K562 (cell line): ENCODE results near the gene DIPK1B. TPM values are rescaled to one million over a fixed set of nuclear protein-coding genes. Genes with fewer than 3 reads are reported as not detected.

ENCODE experiments used
- ATAC-seq: fragments of 200-7000 bp; cut with Tn5 transposase; 3 replicates; pipeline ENCODE4 v1.9.1; 2020; ENCODE audit warnings: moderate library complexity
- BruUV-seq: library from RNA; stranded (reverse); fragments of 400-500 nt; replicated peaks from 2 replicates; lab custom pipeline; 2021; lab: Mats Ljungman, UMichigan
- CTCF ChIA-PET: fragments of 300-600 bp; formaldehyde crosslinking; extraction: SDS; loops from one replicate; lab custom pipeline; 2021; ENCODE audit warnings: low intra/inter-chr PET ratio; lab: Yijun Ruan, JAX
- POLR2A ChIA-PET: fragments of 300-600, 350-650 bp; sonication (Branson Sonifier 250); formaldehyde crosslinking; extraction: SDS; loops from one replicate; lab custom pipeline; 2021; ENCODE audit warnings: antibody characterized with exemption, inconsistent platforms; lab: Yijun Ruan, JAX
- DNase-seq, 4 experiments: peaks; one replicate each; pipeline versions ENCODE4 v3.0.0 to v3.0.0-alpha.2; 2011 to 2018; ENCODE audit warnings: low spot score in 3 of 4, mixed read lengths in 3 of 4; ENCODE audit errors: extremely low read depth in 1 of 4
- FAIRE-seq: peaks from 2 replicates; lab custom pipeline; 2011; peaks lifted over from hg19 to GRCh38; lab: Jason Lieb, UNC
- H2AFZ ChIP-seq: 2 replicates; pipeline ENCODE4 v1.6.0; 2011; ENCODE audit warnings: low read depth, low read length, control low read depth, inconsistent platforms
- H3K27ac ChIP-seq: fragments of 200-600 bp; 3 replicates; pipeline ENCODE4 v1.8.0; 2011; ENCODE audit warnings: low read depth, mild to moderate bottlenecking, control low read depth, inconsistent platforms, low read length, moderate library complexity, mixed read lengths; ENCODE audit errors: extremely low read depth
- H3K27me3 ChIP-seq, 2 experiments: fragments of 300-600 bp in 1 of 2; 2 replicates in 1 of 2; 3 replicates in 1 of 2; pipeline versions ENCODE4 v1.6.0 to v1.8.0; 2011; ENCODE audit warnings: inconsistent platforms in 2 of 2, low read length in 2 of 2, mild to moderate bottlenecking in 1 of 2, mixed read lengths in 1 of 2, moderate library complexity in 1 of 2; ENCODE audit not compliant: control insufficient read depth in 2 of 2, insufficient read depth in 2 of 2
- H3K36me3 ChIP-seq: fragments of 300-600 bp; 3 replicates; pipeline ENCODE4 v1.8.0; 2011; ENCODE audit warnings: mild to moderate bottlenecking, low read length, inconsistent platforms; ENCODE audit not compliant: control insufficient read depth, insufficient read depth
- H3K4me1 ChIP-seq, 2 experiments: fragments of 200-600 bp in 1 of 2; replicated peaks in 1 of 2; 2 replicates in 1 of 2; 3 replicates in 1 of 2; pipeline versions ENCODE4 v1.5.1 to v1.8.0; 2011; ENCODE audit warnings: inconsistent platforms in 2 of 2, low read length in 2 of 2, mild to moderate bottlenecking in 1 of 2, mixed read lengths in 1 of 2, moderate library complexity in 1 of 2; ENCODE audit not compliant: control insufficient read depth in 2 of 2, insufficient read depth in 2 of 2
- H3K4me2 ChIP-seq: 2 replicates; pipeline ENCODE4 v1.6.1; 2011; ENCODE audit warnings: low read length, control low read depth, inconsistent platforms, mixed read lengths; ENCODE audit not compliant: insufficient read depth
- H3K4me3 ChIP-seq: fragments of 200-600 bp; sonication (generic), shearing (Covaris generic); 2 replicates; pipeline ENCODE4 v1.5.1; 2016; ENCODE audit warnings: control low read depth, inconsistent platforms
- H3K79me2 ChIP-seq: fragments of 200-600 bp; 3 replicates; pipeline ENCODE4 v1.8.0; 2011; ENCODE audit warnings: low read length, inconsistent platforms; ENCODE audit not compliant: control insufficient read depth, insufficient read depth
- H3K9ac ChIP-seq, 2 experiments: 2 replicates each; pipeline versions ENCODE4 v1.6.0 to v1.6.1; 2011; ENCODE audit warnings: low read depth in 2 of 2, low read length in 2 of 2, control low read depth in 1 of 2, inconsistent platforms in 1 of 2, mild to moderate bottlenecking in 1 of 2, mixed read lengths in 1 of 2; ENCODE audit not compliant: insufficient read depth in 1 of 2
- H3K9me1 ChIP-seq: one replicate; pipeline ENCODE4 v1.6.0; 2011; ENCODE audit warnings: inconsistent platforms, mild to moderate bottlenecking, low read length, moderate library complexity; ENCODE audit not compliant: control insufficient read depth, insufficient read depth
- H3K9me3 ChIP-seq: replicated peaks from 2 replicates; pipeline ENCODE4 v1.5.1; 2011; ENCODE audit warnings: low read depth, low read length, inconsistent platforms; ENCODE audit not compliant: control insufficient read depth, insufficient read depth
- H4K20me1 ChIP-seq: replicated peaks from 2 replicates; pipeline ENCODE4 v1.6.1; 2011; ENCODE audit warnings: low read length, inconsistent platforms, mixed read lengths; ENCODE audit not compliant: control insufficient read depth, insufficient read depth
- BDP1 ChIP-seq: IDR thresholded peaks from 3 replicates; pipeline ENCODE4 v1.6.1; 2011; ENCODE audit not compliant: insufficient read length, insufficient read depth
- WGBS: fragments of 100-300 bp; shearing (Covaris generic); methylation state at CpG from one replicate; pipeline ENCODE4 v1.1.6; 2016; ENCODE audit warnings: low coverage, mixed read lengths; ENCODE audit not compliant: insufficient coverage; ENCODE audit errors: missing lambda C conversion rate; 5-methylcytosine and 5-hydroxymethylcytosine counted together
- in situ Hi-C: fragments of 300-500 bp; cut with MboI; formaldehyde crosslinking; loops from 4 replicates; pipeline ENCODE4 v1.15.0; 2018; ENCODE audit warnings: inconsistent platforms, mixed read lengths
- intact Hi-C: fragments of 100-400 bp; cut with micrococcal nuclease; formaldehyde crosslinking; loops from 2 replicates; pipeline ENCODE4 v1.14.2; 2022
- polyA plus RNA-seq, 8 experiments: library from polyadenylated mRNA; depleted of rRNA in 4 of 8; stranded (reverse) in 5 of 8; unstranded in 3 of 8; fragments of >200 nt; fragmentation: Nextera tagmentation in 2 of 8; fragmentation: Illumina TruSeq in 1 of 8; extraction: Ambion mirVana in 2 of 8; extraction: Trizol in 1 of 8; gene quantifications; 2 replicates each; pipeline versions ENCODE4 v1.2.1 to v1.2.3, GENCODE V29; 2011 to 2014; ENCODE audit warnings: inconsistent platforms in 1 of 8, missing spikeins in 1 of 8
- total RNA-seq, 7 experiments: library from RNA; depleted of rRNA in 6 of 7; stranded (reverse); fragments of >200 nt in 6 of 7; fragmentation: Illumina TruSeq in 2 of 7; extraction: Trizol in 2 of 7; gene quantifications; 2 replicates each; pipeline versions ENCODE4 v1.2.1 to v1.2.3, GENCODE V29; 2011 to 2021; ENCODE audit warnings: low replicate concordance in 1 of 7
- TF ChIP-seq, protein P1 (sequence below), 2 experiments: fragments of 250-450 bp in 1 of 2; fragments of 450-650 bp in 1 of 2; sonication (Bioruptor Pico) in 1 of 2; IDR thresholded peaks; 2 replicates each; pipeline versions ENCODE4 v1.6.1 to v1.8.0; 2016 to 2021; ENCODE audit warnings: mild to moderate bottlenecking in 2 of 2, moderate library complexity in 2 of 2, missing compliant biosample characterization in 1 of 2, missing genetic modification characterization in 1 of 2

The DIPK1B gene
- total and polyA plus RNA-seq, 9 of the 15 experiments (the other 6 are each of a cell fraction or from before 2014, with no cell fraction given): 0.08 to 22.3 (median 5.9) TPM

DNA sequence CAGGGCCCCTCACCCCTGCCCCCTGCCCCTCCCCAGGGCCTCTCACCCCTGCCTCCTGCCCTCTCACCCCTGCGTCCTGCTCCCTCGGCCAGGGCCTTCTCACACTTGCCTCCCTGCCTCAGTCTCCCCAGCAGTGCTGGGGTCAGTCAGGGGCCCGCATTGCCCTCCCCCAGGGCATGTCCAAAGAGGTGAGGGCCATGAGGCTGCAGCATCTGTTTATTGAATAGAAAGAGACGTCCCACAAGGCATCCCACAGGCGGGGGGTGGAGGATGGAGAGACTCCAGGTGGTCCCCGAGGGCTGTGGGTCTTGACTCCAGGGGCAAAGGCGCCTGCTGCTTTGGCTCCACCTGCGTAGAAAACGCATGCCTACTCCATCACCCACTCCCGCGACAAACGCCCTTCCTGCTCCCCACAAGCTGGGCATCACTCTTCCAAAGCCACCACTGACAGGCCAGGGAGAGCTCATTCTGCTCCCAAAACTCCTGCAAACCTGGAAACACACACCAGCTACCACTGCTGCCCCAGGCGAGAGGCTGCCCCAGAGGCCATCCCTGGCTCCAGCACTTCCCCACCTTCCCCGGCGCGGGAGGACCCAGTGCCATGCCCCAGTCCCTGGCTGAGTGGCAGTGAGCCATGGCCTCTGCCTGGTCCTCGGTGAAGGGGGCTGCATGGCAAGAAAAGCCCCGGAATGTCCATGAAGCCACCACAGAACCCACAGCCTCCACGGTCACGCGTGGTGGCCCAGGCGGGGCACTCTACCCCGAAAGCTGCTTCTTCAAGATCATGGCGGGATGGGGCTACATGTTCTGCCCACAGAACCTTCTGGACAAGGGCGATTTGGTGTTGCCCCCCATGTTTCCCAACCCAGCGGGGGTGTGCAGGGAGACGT is 47.3 kb downstream of the DIPK1B start:
- no peaks in the 10 kb centered on the region for H3K79me2 ChIP-seq
- DNase-seq (no peak), ATAC-seq (no peak), FAIRE-seq (no peak)
- H3K27ac ChIP-seq: no peak overlapping the region
- ChIA-PET POLR2A (interaction anchor here (0.6 to 2.6 kb wide), 4 partner anchors 12 to 518 kb away, joined by 3 to 11 read pairs (median 3); partner anchors contain the start of gene TOR4A), CTCF (no interaction called here)
- H3K4me1 ChIP-seq: peaks cover 6 to 79% of the 10 kb centered on the region in 2 experiments; a peak in 4 of 5 replicates
- H2AFZ ChIP-seq: no peak overlapping the region
- no peaks in the 10 kb centered on the region for H3K9me1 ChIP-seq
- in situ Hi-C loops: no loop called here
- H3K36me3 ChIP-seq: no peaks in the 10 kb centered on the region
- no peak overlapping the region for H3K4me2 ChIP-seq
- intact Hi-C loops: no loop called here
- TF ChIP-seq, protein P1, sequence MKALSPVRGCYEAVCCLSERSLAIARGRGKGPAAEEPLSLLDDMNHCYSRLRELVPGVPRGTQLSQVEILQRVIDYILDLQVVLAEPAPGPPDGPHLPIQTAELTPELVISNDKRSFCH (CRISPR knock-in tag; IDR thresholded peaks at IDR 0.05): no peak
- TF ChIP-seq, protein P1 (tag; IDR thresholded peaks at IDR 0.05): no peak
- no peak for TF ChIP-seq BDP1
- H3K4me3 ChIP-seq: no peak overlapping the region
- WGBS: 40% methylated on average over 27 of the region's 27 CpGs
- H3K27me3 ChIP-seq: no peaks in the 10 kb centered on the region
- H3K9ac ChIP-seq: peak overlapping the region in 1 of 2 experiments; percentile 64; a peak in 1 of 4 replicates
- no peaks in the 10 kb centered on the region for H4K20me1 ChIP-seq
- H3K9me3 ChIP-seq: peaks cover 7% of the 10 kb centered on the region
- no TSS peak for BruUV-seq
